Activated CD8-positive, alpha-beta memory T cell treated with anti-CD3 and anti-CD28 coated beads for 48 hours (primary cell): ENCODE measurements around the gene DHH.

Experiments used
- DNase-seq, 3 experiments: peaks; one replicate each; pipeline ENCODE4 v3.0.0-alpha.2; 2020; ENCODE audit warnings: low read depth in 2 of 3, low spot score in 2 of 3

DHH gene

GRCh38 chr12:49051777-49052438 lies 42.7 kb downstream of the DHH start:
- no peak for DNase-seq

GRCh38 chr12:49051373-49051764 lies 43.2 kb downstream of the DHH start:
- no peak for DNase-seq

GRCh38 chr12:49050507-49051372 lies 43.9 kb downstream of the DHH start:
- no peak for DNase-seq

- no peak for DNase-seq
Measured at GRCh38 chr12:49049566-49050224, 44.9 kb downstream of the DHH start.

- no peak for DNase-seq
Measured at GRCh38 chr12:49048953-49049352, 45.6 kb downstream of the DHH start.

GRCh38 chr12:49046129-49046895 lies 48.3 kb downstream of the DHH start:
- no peak for DNase-seq

- no peak for DNase-seq
Measured at GRCh38 chr12:49044660-49045059, 49.9 kb downstream of the DHH start.

GRCh38 chr12:49043856-49044258 lies 50.7 kb downstream of the DHH start:
- DNase-seq, result peak; percentile 41 to 75 (median 73)

- no peak for DNase-seq
Measured at GRCh38 chr12:49043241-49043640, 51.4 kb downstream of the DHH start.

GRCh38 chr12:49041881-49042484 lies 52.6 kb downstream of the DHH start:
- DNase-seq, result no peak

GRCh38 chr12:49041036-49041880 lies 53.3 kb downstream of the DHH start:
- no peak for DNase-seq

GRCh38 chr12:49040364-49040855 lies 54.2 kb downstream of the DHH start:
- no peak for DNase-seq

GRCh38 chr12:49039421-49040363 lies 54.9 kb downstream of the DHH start:
- no peak for DNase-seq

GRCh38 chr12:49038291-49038955 lies 56.2 kb downstream of the DHH start:
- DNase-seq, result no peak

GRCh38 chr12:49037947-49038237 lies 56.7 kb downstream of the DHH start:
- DNase-seq, result no peak

- DNase-seq, result no peak
Measured at GRCh38 chr12:49037111-49037946, 57.3 kb downstream of the DHH start.
